Progenitor cell of endocrine pancreas (in vitro differentiated cells): Measurements from ENCODE around the gene RAB36. TPM values are rescaled to one million over a fixed set of nuclear protein-coding genes. Genes with fewer than 3 reads are reported as not detected.

Experiments used
- DNase-seq: peaks from one replicate; pipeline ENCODE4 v3.0.0; 2021; ENCODE audit warnings: low spot score; ENCODE audit not compliant: unreplicated experiment
- H3K27ac Mint-ChIP-seq: 2 replicates; pipeline ENCODE4 v1.8.0; 2021; ENCODE audit warnings: mild to moderate bottlenecking, moderate library complexity, mixed read lengths
- H3K27me3 Mint-ChIP-seq: 2 replicates; pipeline ENCODE4 v1.8.0; 2021; ENCODE audit warnings: mixed read lengths
- H3K36me3 Mint-ChIP-seq: 2 replicates; pipeline ENCODE4 v1.8.0; 2022; ENCODE audit warnings: mixed read lengths; ENCODE audit not compliant: insufficient read depth
- H3K4me1 Mint-ChIP-seq: 2 replicates; pipeline ENCODE4 v1.8.0; 2021; ENCODE audit warnings: low read depth, mixed read lengths
- H3K4me3 Mint-ChIP-seq: 2 replicates; pipeline ENCODE4 v1.8.0; 2021; ENCODE audit warnings: low read depth, mild to moderate bottlenecking, moderate library complexity, mixed read lengths
- H3K9me3 Mint-ChIP-seq: 2 replicates; pipeline ENCODE4 v1.8.0; 2021; ENCODE audit warnings: low read depth, mixed read lengths
- CTCF ChIP-seq: fragments of 200-600 bp; sonication (generic); IDR thresholded peaks from one replicate; pipeline ENCODE4 v1.5.0; 2021; ENCODE audit warnings: antibody characterized with exemption, mild to moderate bottlenecking; ENCODE audit not compliant: unreplicated experiment
- total RNA-seq: library from RNA; stranded (reverse); gene quantifications from 2 replicates; pipeline ENCODE4 v1.2.1, GENCODE V29; 2021

RAB36 gene
- total RNA-seq, 1 donor from 2014 or later, result 10.3 TPM

GRCh38 chr22:23155143-23155542 lies 9.9 kb downstream of the RAB36 start:
- Mint-ChIP-seq H3K9me3 (no peaks in the 10 kb centered on the region), H3K27ac (no peak overlapping the region), H3K4me3 (no peak overlapping the region), H3K27me3 (no peaks in the 10 kb centered on the region), H3K36me3 (peaks cover 8% of the 10 kb centered on the region), H3K4me1 (peaks cover 2% of the 10 kb centered on the region)
- DNase-seq, result no peak
- TF ChIP-seq CTCF, result no peak

- H3K27ac Mint-ChIP-seq, result no peak overlapping the region
- H3K36me3 Mint-ChIP-seq, result peaks cover 8% of the 10 kb centered on the region
- no peaks in the 10 kb centered on the region for H3K27me3 Mint-ChIP-seq
- H3K4me3 Mint-ChIP-seq, result no peak overlapping the region
- TF ChIP-seq CTCF, result no peak
- H3K9me3 Mint-ChIP-seq, result no peaks in the 10 kb centered on the region
- peaks cover 2% of the 10 kb centered on the region for H3K4me1 Mint-ChIP-seq
- DNase-seq, result no peak
Observed at GRCh38 chr22:23155831-23156230, 10.6 kb downstream of the RAB36 start.

- Mint-ChIP-seq H3K27me3 (no peaks in the 10 kb centered on the region), H3K4me3 (no peak overlapping the region), H3K4me1 (peaks cover 2% of the 10 kb centered on the region), H3K36me3 (peaks cover 8% of the 10 kb centered on the region), H3K9me3 (no peaks in the 10 kb centered on the region), H3K27ac (no peak overlapping the region)
- no peak for TF ChIP-seq CTCF
- DNase-seq, result no peak
Observed at GRCh38 chr22:23156286-23156685, 11.0 kb downstream of the RAB36 start.

GRCh38 chr22:23157560-23158515 lies 12.6 kb downstream of the RAB36 start:
- no peak for TF ChIP-seq CTCF
- H3K27ac Mint-ChIP-seq, result no peak overlapping the region
- H3K9me3 Mint-ChIP-seq, result no peaks in the 10 kb centered on the region
- no peaks in the 10 kb centered on the region for H3K27me3 Mint-ChIP-seq
- peaks cover 11% of the 10 kb centered on the region for H3K36me3 Mint-ChIP-seq
- H3K4me1 Mint-ChIP-seq, result peaks cover 2% of the 10 kb centered on the region
- no peak for DNase-seq
- no peak overlapping the region for H3K4me3 Mint-ChIP-seq

- Mint-ChIP-seq H3K36me3 (peaks cover 10% of the 10 kb centered on the region), H3K27me3 (no peaks in the 10 kb centered on the region), H3K9me3 (no peaks in the 10 kb centered on the region), H3K27ac (no peak overlapping the region), H3K4me1 (peaks cover 2% of the 10 kb centered on the region), H3K4me3 (no peak overlapping the region)
- TF ChIP-seq CTCF, result no peak
- DNase-seq, result no peak
Observed at GRCh38 chr22:23158516-23159290, 13.4 kb downstream of the RAB36 start.
